GM21367 (cell line): ENCODE data around the gene RAB11A.

Experiments
- ATAC-seq: cut with Tn5 transposase; IDR thresholded peaks from one replicate; pipeline ENCODE4 v1.9.1; 2021; ENCODE audit not compliant: unreplicated experiment

Gene RAB11A

DNA sequence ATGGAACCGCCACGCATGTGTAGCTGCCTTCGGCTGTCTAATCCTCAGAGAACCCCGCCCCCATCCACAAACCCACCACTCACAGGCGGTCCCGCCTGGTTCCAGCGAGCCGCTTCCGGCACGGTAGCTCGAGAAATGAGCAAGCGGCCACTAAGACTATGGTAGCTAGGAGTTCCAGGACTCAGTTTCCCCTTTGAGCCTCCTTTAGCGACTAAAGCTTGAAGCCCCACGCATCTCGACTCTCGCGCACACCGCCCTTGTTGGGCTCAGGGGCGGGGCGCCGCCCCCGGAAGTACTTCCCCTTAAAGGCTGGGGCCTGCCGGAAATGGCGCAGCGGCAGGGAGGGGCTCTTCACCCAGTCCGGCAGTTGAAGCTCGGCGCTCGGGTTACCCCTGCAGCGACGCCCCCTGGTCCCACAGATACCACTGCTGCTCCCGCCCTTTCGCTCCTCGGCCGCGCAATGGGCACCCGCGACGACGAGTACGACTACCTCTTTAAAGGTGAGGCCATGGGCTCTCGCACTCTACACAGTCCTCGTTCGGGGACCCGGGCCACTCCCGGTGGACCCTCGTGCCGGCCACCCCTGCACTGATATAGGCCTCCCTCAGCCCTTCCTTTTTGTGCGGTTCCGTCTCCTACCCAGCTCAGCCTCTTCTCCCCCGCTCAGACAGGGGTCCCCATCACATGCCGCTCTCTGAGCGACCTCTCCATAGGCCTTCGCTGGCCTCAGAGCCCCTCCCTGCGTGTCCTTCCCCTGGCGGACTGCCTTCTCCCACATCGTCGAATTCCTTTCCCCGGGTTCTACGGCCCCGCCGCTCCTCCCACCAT, at the start of gene RAB11A:
Gene RAB11A (plus strand): TSS at position 366 of the 828 bp plus-strand sequence. CDS start 95 bp downstream, at position 461.
- ATAC-seq = peak; percentile 69

DNA sequence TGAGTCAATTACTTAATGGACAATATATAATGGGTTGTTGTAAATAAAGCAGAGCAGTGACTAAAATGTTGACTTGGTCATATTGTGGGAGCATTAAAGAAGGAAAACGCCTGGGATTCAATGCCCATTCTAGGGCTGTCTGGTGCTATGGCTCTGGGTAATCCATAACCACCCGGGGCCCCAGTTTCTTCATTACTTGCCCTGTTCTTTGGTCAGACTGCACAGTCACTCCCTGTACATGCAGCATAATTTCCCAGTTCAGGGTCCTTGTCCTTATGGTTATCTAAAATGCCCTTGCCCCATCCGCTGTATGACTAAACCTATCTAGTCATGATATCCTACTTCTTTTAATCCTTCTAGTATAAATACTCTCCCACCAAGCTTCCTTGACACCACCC, 49.7 kb upstream of the RAB11A start:
- ATAC-seq = no peak

DNA sequence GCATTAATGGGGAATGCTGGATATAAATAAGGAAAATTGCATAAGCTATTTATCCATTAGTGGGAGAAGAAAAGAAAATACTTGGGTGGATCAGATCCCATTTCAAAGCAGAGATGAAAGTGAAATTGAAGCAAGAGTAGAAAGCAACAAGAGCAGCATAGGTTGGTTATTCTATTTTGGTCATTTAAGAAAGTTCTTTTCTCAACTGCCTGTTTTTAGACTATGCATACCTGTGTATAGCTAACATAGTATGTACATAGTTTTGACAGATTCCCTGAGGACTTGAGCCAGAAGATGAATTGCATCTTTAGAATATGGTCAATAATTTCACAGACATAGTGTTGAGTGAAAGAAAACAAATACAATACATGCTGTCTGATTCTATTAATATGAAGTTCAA, 48.2 kb upstream of the RAB11A start:
- ATAC-seq = no peak

DNA sequence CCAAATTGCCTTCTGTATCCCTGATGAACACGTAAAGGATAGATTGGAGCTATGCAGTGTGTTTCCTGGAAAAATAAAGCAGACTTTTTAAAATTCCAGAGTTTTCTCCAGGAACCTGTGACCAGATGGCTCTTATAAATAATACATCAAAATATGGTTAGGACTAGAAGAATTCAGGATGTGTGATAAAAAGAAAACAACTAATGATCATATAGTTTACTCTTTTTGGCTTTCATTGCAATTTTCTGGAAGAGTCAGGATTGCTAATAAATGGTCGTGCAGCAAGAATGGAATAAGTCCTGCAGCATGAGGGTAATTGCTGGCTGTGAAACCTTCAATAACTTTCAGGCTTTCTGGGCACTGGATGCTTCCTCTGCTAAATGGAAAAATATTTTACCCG, 47.0 kb upstream of the RAB11A start:
- no peak for ATAC-seq

DNA sequence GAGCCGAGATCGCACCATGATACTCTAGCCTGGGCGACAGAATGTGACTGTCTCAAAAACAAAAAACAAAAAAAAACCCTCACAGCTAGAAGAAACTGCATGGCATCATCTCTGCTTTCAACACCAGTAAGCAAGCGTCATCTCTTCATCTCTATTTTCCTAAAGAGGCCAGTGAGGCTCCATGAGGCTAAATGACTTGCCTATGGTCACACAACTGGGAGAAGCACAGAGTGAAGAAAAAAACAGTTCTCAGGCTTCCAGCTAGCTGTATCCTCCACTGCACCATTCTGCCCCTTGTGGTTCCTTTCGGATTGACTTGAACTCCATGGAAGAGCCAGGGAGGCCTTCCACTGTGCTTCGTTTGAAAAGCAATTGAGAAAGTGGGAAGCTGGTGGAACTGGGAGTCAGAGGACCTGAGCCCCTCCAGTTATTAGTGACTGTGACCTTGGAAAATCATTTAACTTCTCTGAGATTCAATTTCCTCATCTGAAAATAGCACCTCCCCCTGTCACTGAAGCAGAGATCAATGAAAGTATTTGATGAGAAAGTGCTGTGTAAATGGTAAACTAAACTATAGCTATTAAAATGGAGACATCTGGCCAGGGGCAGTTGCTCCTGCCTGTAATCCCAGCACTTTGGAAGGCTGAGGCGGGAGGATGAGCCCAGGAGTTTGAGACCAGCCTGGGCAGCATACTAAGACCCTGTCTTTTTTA, 45.1 kb upstream of the RAB11A start:
- ATAC-seq = no peak

DNA sequence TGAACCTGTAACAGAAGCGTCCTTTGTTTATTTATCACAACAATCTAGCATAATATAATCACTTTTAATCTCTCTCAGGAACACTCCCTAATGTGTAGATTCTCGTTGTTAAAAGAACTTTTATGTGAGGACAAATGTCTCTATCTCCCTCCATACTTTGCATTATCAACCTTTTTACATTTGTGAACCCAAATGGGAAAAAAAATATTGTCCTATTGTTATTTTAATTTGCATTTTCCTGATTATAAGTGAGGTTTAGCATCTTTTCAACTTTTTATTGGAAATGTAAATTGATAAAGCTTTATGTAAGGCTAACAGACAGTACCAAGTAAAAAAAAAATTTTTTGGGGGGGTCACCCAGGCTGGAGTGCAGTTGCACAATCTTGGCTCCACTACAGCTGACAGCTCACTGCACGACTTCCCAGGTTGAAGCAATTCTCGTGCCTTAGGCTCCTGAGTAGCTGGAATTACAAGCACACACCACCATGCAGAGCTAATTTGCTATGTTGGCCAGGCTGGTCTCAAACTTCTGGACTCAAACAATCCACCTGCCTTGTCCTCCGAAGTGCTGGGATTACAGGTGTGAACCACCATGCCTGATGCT, 44.2 kb upstream of the RAB11A start:
- ATAC-seq = no peak

DNA sequence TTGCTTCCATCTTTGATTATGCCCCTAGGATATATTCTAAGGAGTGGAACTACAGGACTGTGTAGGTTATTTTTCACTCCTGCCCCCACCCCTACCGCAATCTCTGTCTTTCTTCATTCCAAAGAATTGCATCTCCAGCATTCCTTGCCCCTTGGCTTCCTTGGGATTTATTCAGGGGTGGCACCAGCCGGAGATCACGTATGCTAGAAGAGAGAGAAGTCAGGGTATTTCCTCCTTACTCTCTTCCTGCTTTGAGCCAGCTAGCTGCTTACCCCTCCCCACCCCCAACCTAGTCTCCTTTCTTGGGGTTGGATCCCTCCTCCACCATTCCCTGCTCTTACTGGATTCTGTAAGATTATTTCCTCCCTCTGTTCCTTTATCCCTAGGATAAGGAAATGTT, 42.2 kb upstream of the RAB11A start:
- ATAC-seq = no peak

DNA sequence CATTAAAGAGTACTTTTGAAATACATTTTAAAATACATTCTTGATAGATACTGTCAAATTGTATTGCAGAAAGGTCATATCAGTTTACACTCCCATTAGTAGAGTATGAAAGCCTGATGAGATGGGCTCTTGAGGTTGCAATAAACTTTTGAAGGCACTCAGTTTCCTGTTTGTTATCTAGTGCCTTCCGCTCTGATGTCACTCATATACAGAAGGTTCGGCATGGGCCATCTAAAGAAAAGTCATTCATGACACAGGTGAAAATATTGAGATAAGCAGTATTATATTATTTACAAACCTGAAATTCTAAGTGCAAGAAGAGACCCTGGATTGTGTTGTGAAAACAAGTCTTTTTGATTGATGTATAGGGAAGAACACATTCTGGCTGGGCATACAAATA, 40.7 kb upstream of the RAB11A start:
- ATAC-seq = no peak

DNA sequence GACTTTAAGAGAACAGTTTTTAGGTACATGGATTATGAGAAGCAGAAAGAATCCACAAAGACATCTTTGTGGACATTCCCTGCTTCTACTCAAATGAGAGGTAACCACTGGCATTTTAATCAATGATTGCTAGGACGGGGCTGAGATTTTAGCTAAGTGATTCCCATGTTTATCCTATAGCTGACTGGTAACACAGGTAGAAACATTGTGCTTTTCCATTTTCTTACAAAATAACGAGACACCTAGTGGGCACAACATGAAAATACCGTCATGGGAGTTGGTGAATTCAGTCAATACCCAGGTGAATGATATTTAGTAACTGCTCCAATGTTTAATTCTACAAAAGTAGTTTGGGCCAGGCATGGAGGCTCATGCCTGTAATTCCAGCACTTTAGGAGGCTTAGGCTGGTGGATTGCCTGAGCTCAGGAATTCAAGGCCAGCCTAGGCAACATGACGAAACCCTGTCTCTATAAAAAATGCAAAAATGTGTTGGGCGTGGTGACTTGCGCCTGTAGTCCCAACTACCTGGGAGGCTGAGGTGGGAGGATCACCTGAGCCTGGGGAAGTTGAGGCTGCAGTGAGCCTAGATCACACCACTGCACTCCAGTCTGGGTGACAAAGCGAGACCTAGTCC, 40.0 kb upstream of the RAB11A start:
- no peak for ATAC-seq

DNA sequence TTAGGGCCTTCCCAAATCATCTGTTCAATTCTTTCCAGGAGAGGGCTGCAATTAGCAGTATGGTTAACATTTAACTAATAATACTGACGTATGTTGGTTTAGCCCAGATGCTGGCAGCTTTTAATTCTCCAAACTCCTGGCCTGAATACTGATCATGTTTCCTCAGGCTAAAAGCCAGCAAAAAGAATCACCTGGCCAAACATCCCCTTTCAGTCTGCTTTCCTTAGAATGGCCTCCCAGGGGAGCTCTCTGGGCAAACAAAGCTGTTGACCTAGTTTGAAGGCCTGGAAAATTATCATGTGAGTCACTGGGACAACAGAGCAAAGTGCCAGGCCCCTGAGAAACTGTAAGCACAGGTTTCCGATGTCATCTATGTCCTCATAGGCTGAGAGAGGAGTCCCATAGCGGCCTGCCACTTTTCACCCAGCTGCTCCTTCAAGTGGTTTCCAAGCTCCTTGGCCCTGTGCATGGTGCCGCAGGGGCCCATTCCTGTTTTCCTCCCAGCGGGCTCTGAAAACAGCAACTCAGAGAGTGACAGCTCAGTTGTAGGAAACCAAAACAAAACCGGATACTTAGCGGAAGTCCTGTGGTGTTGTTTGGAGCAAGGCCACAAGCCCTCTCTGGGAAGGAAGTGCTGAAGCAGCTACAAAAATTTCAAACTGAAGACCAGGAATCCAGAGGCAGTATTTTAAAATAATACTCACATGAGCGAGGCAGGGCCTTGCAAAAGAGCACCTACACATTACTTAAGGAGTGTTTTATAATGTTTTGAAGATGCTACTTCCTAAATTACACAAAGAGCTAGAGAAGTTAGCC, 36.5 kb upstream of the RAB11A start:
- ATAC-seq = no peak

DNA sequence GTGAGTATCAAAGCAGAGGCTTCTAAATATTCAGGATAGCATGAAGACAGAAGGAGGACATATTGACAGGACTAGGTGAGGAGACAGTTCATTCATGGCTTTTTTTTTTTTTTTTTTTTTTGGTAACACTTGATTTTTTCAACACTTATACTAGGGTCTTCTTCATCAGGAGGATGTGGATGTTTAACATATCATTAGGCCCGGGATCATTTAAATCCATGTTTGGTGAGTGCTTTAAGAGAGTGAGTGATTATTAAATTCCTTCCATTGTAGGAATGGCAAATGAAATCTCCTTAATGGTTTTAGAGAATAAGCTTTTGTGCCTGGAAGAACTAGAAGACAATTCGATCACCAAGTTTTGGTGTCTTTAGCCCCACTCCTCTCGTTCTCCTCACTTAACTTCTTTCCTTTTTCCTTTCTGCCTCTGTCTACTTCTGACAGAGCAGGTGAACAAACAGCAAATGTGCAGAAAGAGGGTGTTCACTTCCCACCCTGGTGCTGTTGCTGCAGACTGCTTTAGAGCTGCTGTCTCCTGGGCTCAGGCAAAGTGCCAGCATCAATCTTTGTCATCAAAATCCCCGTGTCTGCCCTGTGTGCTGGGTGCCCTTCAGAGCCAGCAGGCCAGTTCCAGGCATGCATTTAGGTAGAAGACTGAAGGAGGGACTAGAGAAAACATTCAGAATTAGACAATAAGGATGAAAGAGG, 35.6 kb upstream of the RAB11A start:
- no peak for ATAC-seq

DNA sequence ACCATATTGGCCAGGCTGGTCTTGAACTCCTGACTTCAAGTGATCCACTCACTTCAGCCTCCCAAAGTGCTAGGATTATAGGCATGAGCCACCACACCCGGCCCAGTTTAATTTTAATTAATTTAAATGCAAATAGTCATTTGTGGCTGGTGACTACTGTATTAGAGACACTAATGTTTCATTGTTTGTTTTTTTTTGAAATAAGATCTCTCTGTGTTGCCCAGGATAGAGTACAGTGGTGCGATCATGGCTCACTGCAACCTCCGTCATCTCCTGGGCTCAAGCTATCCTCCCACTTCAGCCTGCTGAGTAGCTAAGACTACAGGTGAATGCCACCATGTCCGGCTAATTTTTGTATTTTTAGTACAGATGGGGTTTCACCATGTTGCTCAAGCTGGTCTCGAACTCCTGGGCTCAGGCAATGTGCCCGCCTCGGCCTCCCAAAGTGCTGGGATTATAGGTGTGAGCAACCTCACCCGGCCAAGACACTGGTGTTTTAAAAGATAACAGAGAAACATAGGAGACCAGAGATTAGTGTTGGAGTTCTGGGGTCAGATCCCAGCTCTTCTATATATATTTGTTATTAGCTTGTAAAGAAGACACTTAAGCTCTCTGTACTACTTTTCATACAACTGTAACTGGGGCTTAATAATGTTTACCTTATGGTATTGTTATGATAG, 34.5 kb upstream of the RAB11A start:
- no peak for ATAC-seq

DNA sequence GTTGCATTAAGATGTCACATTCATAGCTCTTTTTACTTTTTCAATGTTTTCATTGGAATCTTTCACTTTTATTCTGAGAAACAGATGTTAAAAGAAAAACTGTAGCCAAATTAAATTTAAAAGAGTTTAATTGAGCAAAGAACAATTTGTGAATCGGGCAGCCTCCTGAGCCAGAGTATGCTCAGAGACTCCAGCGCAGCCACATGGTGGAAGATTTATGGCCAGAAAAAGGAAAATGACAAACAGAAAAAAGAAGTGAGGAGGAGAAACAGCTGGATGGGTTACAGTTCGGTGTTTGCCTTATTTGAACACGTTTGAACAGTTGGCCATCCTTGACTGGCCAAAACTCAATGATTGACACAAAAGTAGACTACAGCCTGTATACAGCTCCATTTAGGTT, 33.8 kb upstream of the RAB11A start:
- no peak for ATAC-seq

DNA sequence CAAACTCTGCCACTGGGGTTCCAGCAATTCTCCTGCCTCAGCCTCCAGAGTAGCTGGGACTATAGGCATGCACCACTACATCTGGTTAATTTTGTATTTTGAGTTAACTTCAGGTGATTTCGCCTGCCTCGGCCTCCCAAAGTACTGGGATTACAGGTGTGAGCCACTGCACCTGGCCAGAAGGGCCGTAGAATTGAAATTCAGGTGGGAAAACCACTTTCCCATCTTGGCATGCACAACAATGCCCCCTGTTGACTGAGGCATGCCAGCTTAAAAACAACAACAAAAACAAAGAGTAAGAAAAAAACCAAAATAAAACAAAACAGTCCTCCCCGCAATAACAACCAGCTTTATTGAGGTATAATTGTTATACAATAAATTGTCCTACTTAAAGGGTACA, 32.6 kb upstream of the RAB11A start:
- ATAC-seq = no peak

DNA sequence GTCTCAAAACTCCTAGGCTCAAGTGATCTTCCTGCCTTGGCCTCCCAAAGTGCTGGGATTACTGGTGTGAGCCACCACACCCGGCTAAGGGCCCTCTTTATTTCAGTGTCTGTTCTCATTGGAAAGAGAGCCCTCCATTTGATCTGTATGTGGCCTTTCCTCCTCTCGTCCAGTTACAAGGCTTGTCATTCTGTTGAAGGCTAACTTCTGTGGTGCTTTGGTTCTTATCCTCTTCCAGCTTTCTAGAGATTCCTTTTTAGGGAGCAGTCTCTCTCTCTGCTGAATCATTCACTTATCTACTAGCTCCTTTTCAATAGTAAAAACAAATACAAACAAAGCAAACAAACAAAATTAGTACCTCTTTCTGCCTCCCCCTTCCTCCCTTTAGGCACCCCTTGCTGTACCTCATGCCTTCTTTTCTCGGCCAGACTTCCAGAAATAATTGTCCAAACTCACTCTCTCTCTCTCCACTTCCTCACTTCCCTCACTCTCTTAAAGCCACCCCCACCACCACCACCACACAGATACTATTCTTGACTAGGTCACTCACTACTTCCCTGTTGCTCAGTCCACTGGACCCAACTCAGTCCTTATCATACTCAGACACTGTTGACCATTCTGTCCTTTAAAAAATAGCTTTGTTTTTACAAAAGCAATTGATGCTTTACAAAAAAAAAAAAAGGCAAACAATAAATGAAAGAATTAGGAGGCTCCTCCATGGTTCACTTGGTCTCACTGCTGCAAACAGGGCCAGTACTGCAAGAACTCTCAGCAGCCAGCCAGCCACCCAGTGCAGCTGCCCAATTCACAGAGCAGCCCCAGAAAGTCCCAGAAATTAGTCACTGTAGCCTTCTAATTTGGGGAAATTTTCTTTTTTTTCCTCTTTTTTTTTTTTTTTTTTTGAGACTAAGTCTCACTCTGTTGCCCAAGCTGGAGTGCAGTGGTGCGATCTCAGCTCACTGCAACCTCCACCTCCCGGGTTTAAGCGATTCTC, 31.7 kb upstream of the RAB11A start:
- no peak for ATAC-seq

DNA sequence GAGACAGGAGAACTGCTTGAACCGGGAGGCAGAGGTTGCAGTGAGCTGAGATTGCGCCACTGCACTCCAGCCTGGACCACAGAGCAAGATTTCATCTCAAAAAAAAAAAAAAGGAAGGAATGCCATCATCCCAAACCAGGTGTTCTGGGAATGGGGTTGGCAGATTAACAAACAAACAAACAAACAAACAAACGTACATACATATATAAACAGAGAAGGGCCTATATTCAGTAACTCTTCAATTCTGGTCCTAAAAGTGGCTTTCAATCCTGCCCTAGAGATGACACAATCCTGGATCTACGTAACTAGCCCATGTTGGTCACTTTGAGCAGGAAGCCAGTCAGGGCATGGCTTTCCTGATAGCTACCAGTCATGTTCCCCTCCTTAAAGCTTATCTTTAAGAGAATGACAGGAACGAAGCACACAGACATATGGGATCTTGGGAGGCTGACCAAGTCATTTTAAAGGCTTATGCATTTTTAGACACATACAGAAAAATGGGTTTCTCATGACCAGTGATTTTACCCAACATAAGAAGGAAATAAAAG, 29.9 kb upstream of the RAB11A start:
- ATAC-seq = no peak

DNA sequence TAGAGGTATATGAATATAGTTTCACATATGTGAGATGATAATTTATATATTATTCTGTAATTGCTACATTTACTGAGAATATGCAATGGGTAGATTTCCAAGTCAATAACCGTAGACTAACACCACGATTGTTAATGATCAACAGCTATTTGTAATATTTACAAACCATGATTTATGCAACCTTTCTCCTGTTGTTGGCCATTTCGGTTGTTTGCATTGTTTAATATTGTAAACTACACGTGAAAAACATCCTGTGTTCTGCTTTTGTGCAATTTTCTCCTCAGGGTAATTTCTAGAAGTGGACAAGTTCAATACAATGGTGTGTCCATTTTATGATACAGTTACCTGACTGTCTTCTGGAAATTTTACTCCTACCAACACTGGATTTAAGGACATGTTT, 29.3 kb upstream of the RAB11A start:
- no peak for ATAC-seq
